ENCODE results near the gene CCDC30.

GRCh38 chr1:42480921-42481320, 17.8 kb downstream of the CCDC30 start:
- TF ChIP-seq SIX5 (IDR thresholded peaks at IDR 0.05; ENCODE audit: low read depth, low read length, severe bottlenecking) = no peak
- no peak for TF ChIP-seq CTCF (IDR thresholded peaks at IDR 0.05 in 2 of 3, conservative IDR thresholded peaks at IDR 0.05 in 1 of 3; ENCODE audit: control insufficient read depth in 2 of 3, extremely low read depth in 1 of 3, insufficient read depth in 1 of 3, low read depth in 3 of 3, low read length in 3 of 3)
- no peak for TF ChIP-seq MAX (IDR thresholded peaks at IDR 0.05; ENCODE audit: low read depth, low read length)
- TF ChIP-seq POLR2A (IDR thresholded peaks at IDR 0.05; ENCODE audit: low read depth, low read length) = no peak
- no peak for TF ChIP-seq CEBPB (IDR thresholded peaks at IDR 0.05; ENCODE audit: borderline replicate concordance in 1 of 2, low read depth in 2 of 2, low read length in 2 of 2)
- no peak for TF ChIP-seq GABPA (IDR thresholded peaks at IDR 0.05; ENCODE audit: low read depth)
- TF ChIP-seq SP1 (IDR thresholded peaks at IDR 0.05; ENCODE audit: low read depth, low read length) = no peak

Data from GM12878 (cell line).